NCI-H2227 treated with DMSO at 0.1 percent for 48 hours (cell line): Measurements from ENCODE around the gene CC2D1A.
"Not testable (repeated sequence)": the region's sequence is repeated elsewhere in the genome, so short reads cannot be mapped to it uniquely, and the experiment has no call there.

Experiments used
- DNase-seq: peaks from one replicate; lab custom pipeline; 2025; lab: John Stamatoyannopoulos, UW

Gene CC2D1A

GRCh38 chr19:13908674-13909073 is 2.7 kb downstream of the CC2D1A start:
- no peak for DNase-seq

- DNase-seq, result no peak
These were observed 3.4 kb downstream of the CC2D1A start for GRCh38 chr19:13909430-13909829.

GRCh38 chr19:13913352-13913751 is 7.4 kb downstream of the CC2D1A start:
- DNase-seq, result no peak

- DNase-seq, result no peak
These were observed 8.8 kb downstream of the CC2D1A start for GRCh38 chr19:13914777-13915176.

- no peak for DNase-seq
These were observed 11.9 kb downstream of the CC2D1A start for GRCh38 chr19:13917888-13918406.

GRCh38 chr19:13918726-13919411 is 12.9 kb downstream of the CC2D1A start:
- DNase-seq, result no peak

- no peak for DNase-seq
These were observed 14.5 kb downstream of the CC2D1A start for GRCh38 chr19:13920524-13920923.

- peak; percentile 19 for DNase-seq
These were observed 15.1 kb downstream of the CC2D1A start for GRCh38 chr19:13920940-13921747.

GRCh38 chr19:13922118-13922517 is 16.1 kb downstream of the CC2D1A start:
- not testable (repeated sequence) for DNase-seq

- DNase-seq, result no peak
These were observed 17.4 kb downstream of the CC2D1A start for GRCh38 chr19:13923194-13923987.

- no peak for DNase-seq
These were observed 20.0 kb downstream of the CC2D1A start for GRCh38 chr19:13926010-13926409.

GRCh38 chr19:13926715-13927114 is 20.7 kb downstream of the CC2D1A start:
- DNase-seq, result no peak

GRCh38 chr19:13929340-13929739 is 23.3 kb downstream of the CC2D1A start:
- DNase-seq, result no peak

GRCh38 chr19:13929956-13930355 is 24.0 kb downstream of the CC2D1A start:
- no peak for DNase-seq

- no peak for DNase-seq
These were observed 24.4 kb downstream of the CC2D1A start for GRCh38 chr19:13930402-13930801.

- no peak for DNase-seq
These were observed 25.6 kb downstream of the CC2D1A start for GRCh38 chr19:13931391-13932148.

GRCh38 chr19:13932149-13932637 is 26.2 kb downstream of the CC2D1A start:
- DNase-seq, result no peak

- DNase-seq, result no peak
These were observed 27.0 kb downstream of the CC2D1A start for GRCh38 chr19:13932911-13933393.

GRCh38 chr19:13934785-13935109 is 28.7 kb downstream of the CC2D1A start:
- DNase-seq, result no peak

GRCh38 chr19:13935765-13936510 is 29.9 kb downstream of the CC2D1A start:
- no peak for DNase-seq
